OCI-LY7 (cell line): ENCODE results near the gene FASTK.

Source experiments
- CTCF ChIP-seq: fragments of 200-600 bp; sonication (generic); conservative IDR thresholded peaks from 2 replicates; pipeline ENCODE4 v1.5.1; 2014; ENCODE audit warnings: mild to moderate bottlenecking, antibody characterized with exemption, low read length, moderate library complexity, mixed read lengths
- EZH2phosphoT487 ChIP-seq: fragments of 200-600 bp; sonication (generic); IDR thresholded peaks from 2 replicates; pipeline ENCODE4 v1.6.1; 2018; ENCODE audit warnings: low read depth, borderline replicate concordance, mild to moderate bottlenecking, mixed run types, antibody characterized with exemption, low read length, moderate library complexity, mixed read lengths

DNA sequence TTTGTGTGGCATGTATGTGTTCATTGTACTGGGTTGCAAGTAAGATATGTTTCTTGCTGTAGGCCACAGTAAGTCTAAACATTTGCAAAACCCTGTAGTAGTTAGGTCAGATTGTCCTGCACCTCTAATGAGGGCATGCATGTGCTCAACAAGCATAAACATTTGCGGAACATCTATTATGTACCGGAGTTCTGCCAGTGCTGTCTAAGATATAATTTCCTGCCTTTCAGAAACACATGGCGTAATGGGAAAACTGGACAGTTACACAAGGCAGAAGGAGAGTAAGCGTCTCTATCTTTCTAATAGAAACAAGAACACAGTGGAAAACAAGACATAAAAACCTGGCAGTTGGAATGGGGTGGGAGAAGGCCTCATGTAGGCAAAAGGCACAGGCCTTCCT lies 49.6 kb downstream of the FASTK start:
- TF ChIP-seq CTCF (no peak), EZH2phosphoT487 (no peak)
